HG02943 (cell line): ENCODE measurements around the gene POP7.
"Not testable (repeated sequence)": the region's sequence is repeated elsewhere in the genome, so short reads cannot be mapped to it uniquely, and the experiment has no call there.

Source experiments
- ATAC-seq: cut with Tn5 transposase; IDR thresholded peaks from one replicate; pipeline ENCODE4 v1.9.1; 2021; ENCODE audit warnings: mild to moderate bottlenecking, low read depth, moderate library complexity; ENCODE audit not compliant: unreplicated experiment

The POP7 gene

GRCh38 chr7:100689230-100690135 lies 16.4 kb upstream of the POP7 start:
- no peak for ATAC-seq

GRCh38 chr7:100691676-100692577 lies 14.0 kb upstream of the POP7 start:
- ATAC-seq, result no peak

GRCh38 chr7:100692578-100692961 lies 13.4 kb upstream of the POP7 start:
- ATAC-seq, result no peak

- ATAC-seq, result no peak
These were observed 12.4 kb upstream of the POP7 start for GRCh38 chr7:100693312-100694097.

- ATAC-seq, result no peak
These were observed 11.7 kb upstream of the POP7 start, which contains the start of gene GIGYF1 for GRCh38 chr7:100694098-100694745. GIGYF1 (minus strand) TSS chr7:100694250; CDS start chr7:100688238, 6,012 bp downstream.

- no peak for ATAC-seq
These were observed 9.8 kb upstream of the POP7 start for GRCh38 chr7:100696123-100696521.

- ATAC-seq, result no peak
These were observed 6.9 kb upstream of the POP7 start for GRCh38 chr7:100699018-100699417.

GRCh38 chr7:100701089-100701488 lies 4.8 kb upstream of the POP7 start:
- ATAC-seq, result not testable (repeated sequence)

GRCh38 chr7:100705320-100705752 lies 585 bp upstream of the POP7 start:
- peak; percentile 66 for ATAC-seq

- no peak for ATAC-seq
These were observed 871 bp downstream of the POP7 start for GRCh38 chr7:100706672-100707311.

GRCh38 chr7:100708395-100708794 lies 2.5 kb downstream of the POP7 start:
- no peak for ATAC-seq

- ATAC-seq, result no peak
These were observed 4.5 kb downstream of the POP7 start for GRCh38 chr7:100710452-100710851.

- ATAC-seq, result no peak
These were observed 5.4 kb downstream of the POP7 start for GRCh38 chr7:100711369-100711768.

GRCh38 chr7:100714725-100715124 lies 8.8 kb downstream of the POP7 start:
- ATAC-seq, result no peak

- ATAC-seq, result not testable (repeated sequence)
These were observed 11.2 kb downstream of the POP7 start for GRCh38 chr7:100717073-100717472.

GRCh38 chr7:100719523-100720278 lies 13.8 kb downstream of the POP7 start:
- ATAC-seq, result no peak

GRCh38 chr7:100720279-100720670 lies 14.4 kb downstream of the POP7 start, which contains the start of gene EPO:
EPO (plus strand) TSS chr7:100720468; CDS start chr7:100720981, 513 bp downstream.
- ATAC-seq, result no peak

- ATAC-seq, result no peak
These were observed 15.0 kb downstream of the POP7 start for GRCh38 chr7:100720671-100721504.
